HG03060 (cell line): Measurements from ENCODE around the gene ST8SIA4.

Source experiments
- ATAC-seq: cut with Tn5 transposase; IDR thresholded peaks from one replicate; pipeline ENCODE4 v1.9.1; 2021; ENCODE audit warnings: low read depth, moderate number of reproducible peaks; ENCODE audit not compliant: unreplicated experiment

Gene ST8SIA4, protein sequence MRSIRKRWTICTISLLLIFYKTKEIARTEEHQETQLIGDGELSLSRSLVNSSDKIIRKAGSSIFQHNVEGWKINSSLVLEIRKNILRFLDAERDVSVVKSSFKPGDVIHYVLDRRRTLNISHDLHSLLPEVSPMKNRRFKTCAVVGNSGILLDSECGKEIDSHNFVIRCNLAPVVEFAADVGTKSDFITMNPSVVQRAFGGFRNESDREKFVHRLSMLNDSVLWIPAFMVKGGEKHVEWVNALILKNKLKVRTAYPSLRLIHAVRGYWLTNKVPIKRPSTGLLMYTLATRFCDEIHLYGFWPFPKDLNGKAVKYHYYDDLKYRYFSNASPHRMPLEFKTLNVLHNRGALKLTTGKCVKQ

GRCh38 chr5:100903039-100903887 lies at the start of gene ST8SIA4:
Gene ST8SIA4 (minus strand): TSS chr5:100903282. CDS start chr5:100902955, 327 bp downstream.
- ATAC-seq, result peak; percentile 56

DNA sequence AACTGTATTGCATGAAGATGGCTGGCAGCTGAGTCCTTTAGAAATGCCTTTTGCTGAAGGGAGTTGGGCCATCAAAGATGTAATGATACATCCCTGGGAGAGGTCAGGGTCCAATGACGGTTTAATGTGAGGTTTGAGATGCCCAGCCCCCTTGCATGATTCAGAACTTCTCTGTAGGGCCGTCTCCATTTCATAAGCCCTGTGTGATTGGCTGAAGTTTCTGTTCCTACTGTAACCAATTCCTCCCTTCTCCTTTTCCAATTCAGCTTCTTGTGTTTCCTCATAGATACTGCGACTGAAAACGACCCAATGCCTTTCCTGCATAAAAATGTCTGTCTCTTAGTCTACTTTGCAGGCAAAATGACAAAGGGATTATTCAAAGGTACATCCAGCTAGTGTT lies 47.9 kb upstream of the ST8SIA4 start:
- ATAC-seq, result no peak

- no peak for ATAC-seq
These were observed 10.2 kb upstream of the ST8SIA4 start for GRCh38 chr5:100913298-100913697.

GRCh38 chr5:100909034-100909433 lies 6.0 kb upstream of the ST8SIA4 start:
- no peak for ATAC-seq

GRCh38 chr5:100905259-100905914 lies 2.3 kb upstream of the ST8SIA4 start:
- ATAC-seq, result no peak

GRCh38 chr5:100904259-100904861 lies 1.3 kb upstream of the ST8SIA4 start:
- peak; percentile 22 for ATAC-seq

GRCh38 chr5:100902440-100903038 lies 543 bp downstream of the ST8SIA4 start:
- no peak for ATAC-seq

DNA sequence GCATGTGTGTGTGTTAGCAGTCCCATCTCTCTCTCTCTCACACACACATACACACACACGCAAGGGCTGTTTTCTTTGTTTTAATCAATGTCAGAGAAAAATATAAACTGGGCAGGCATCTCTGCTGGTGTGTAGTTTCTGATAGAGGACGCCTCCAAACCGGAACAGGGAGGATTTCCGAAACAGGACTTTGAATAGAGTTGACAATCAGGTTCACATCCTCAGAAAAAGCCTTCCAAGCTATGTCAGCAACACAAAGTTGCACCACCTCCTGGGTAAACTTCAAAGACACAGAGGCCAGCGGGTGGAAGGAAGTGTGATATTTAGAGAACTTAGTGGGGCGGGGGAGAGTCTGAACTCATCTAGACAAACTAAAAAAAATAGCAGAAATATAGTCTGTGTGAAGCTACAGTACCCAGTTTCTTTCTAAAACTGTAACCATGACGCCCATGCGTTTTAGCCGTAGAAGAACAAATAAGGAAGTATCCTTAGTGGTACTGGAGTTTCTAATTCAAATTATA lies 1.2 kb downstream of the ST8SIA4 start:
- ATAC-seq, result no peak

DNA sequence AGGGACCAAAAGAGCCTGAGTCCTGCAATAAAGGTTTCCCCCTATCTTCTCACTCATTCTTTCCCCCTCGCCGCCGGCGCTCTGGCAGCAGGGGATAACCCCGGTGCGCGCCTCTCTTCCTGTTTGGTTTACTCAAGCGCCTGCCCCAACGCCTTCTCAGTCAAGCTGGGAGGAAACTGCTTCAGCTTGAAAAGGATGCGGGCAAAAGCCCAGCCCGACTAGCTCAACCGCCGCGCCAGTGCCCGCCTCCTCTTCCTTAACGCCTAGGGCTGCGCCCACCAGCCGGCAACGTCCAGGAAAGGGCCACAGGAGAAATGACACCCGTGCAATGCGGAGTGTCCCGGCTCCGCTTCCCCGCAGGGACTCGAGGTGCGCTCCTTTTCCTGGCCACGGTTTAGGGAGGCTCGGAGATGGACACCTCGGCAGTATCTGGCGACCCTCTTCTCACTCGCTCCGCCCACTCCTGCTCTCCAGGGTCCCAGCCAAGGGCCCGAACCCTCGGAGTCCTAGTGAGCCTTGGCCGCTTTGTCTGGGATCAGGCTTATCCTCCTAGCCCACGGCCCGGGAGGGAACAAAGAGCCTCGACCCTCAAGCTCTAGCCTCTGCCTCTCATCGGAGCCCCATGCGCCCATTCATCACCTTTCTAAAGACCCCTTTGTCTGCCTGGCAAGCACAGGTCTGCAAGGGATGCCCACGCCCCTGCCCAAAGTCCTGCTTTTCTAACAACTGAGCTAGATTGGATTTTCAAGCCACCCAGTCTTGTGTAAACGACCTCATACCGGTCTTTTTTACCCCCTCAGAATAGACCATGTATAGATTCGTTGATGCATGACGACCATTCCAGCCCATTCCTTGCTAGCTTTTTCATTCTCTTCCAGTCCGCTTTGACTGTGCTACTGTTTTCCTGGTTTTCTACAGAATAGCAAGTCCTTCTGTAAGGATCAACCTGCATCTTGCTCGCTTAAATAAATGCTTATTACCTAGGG lies 2.0 kb downstream of the ST8SIA4 start:
- peak; percentile 21 for ATAC-seq

DNA sequence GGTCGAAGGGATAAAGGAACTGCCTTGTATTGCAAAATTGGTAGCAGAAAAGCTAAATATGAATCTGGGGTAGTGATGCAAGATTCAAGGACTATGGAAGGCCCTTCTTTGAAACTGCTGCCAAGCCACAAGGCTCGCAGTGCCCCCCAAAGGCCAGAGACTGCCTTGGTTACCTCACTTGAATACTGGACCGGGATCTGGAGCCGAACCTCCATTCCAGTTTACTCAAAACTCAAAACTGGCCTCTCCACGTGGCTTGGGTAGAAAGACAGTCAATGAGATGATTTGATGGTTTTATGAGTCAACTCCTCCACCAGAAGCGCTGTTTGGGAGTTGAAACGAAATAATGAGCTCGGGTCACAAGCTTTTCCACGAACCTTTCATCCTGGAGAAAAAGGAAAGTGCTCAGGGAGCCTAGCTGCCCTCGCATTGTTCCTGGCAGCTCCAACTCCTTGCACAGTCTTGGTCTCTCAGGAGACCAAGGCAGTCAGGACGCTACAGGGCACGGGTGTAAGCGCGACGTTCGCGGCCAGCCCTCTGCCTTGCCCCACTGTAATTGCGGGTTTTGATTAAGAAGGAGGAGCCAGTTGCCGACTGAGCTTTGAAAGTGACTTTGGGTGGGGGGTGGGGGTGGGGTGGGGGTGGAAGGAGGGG lies 2.8 kb downstream of the ST8SIA4 start:
- ATAC-seq, result no peak

DNA sequence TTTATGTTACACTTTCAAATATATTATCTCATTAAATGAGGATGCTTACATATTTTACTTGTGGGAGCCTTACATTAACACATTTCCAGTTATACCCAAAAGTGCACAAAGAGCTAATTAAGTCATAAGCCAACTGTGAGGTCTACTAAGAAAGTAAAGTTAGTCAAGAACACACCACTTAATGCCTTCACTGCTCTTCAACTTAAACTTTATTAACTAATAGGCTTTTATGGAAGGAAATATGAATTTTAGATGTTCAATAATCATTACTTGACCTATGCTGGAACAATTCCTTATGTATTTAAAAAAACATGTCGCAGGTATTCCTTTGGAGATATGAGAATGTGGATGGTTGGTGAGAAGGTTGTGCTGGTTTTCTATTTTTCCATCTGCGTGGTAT lies 3.4 kb downstream of the ST8SIA4 start:
- no peak for ATAC-seq

DNA sequence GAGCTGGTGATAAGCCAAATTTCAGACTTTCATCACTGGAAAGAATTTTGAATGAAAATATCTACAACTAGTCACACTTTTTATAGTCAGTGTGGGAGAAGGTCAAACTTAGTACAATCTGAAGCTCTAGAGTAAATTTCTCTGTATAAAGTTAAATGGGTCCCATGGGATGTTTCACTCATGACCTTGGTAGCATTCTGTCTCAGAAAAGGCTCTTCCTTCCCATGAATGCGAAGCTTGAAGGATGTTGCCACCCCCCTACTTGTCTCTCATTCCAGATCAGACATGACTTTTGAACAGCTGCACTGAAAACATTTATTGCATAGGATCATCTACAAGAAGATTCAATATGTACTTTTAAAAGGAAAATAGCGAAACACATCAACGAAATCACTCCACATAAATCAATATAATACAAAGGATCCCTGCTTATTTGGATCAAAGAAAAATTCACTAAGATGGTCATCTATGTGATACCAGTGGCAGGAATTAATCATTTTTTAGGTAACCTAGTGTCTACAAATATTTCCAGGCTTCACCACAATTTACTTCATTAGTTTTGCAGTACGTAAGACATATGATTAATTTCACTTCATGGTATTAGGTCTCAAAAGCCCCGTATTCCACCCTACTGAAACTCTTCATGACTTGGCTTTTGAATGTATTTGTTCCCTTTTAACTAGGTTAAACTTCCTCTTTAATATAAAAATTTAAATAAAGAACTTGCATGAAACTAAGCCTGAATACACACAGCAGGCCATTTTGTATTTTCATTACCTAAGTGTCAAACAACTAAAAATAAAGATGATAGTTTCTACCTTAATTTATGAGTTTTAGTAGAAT lies 4.4 kb downstream of the ST8SIA4 start:
- no peak for ATAC-seq

DNA sequence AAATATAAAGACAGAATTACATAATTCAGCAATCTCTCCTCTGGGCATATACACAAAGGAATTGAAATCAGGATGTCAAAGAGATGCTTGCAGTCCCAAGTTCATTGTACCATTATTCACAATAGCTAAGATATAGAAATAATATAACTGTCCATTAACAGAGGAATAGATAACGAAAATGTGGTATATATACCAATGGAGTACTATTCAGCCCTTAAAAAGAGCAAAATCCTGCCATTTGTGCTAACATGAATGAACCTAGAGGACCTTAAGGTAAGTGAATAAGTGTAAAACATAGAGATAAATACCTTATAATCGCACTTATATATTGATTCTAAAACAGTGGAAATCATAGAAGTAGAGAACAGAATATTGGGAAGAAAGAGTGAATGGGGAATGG lies 7.0 kb downstream of the ST8SIA4 start:
- no peak for ATAC-seq

DNA sequence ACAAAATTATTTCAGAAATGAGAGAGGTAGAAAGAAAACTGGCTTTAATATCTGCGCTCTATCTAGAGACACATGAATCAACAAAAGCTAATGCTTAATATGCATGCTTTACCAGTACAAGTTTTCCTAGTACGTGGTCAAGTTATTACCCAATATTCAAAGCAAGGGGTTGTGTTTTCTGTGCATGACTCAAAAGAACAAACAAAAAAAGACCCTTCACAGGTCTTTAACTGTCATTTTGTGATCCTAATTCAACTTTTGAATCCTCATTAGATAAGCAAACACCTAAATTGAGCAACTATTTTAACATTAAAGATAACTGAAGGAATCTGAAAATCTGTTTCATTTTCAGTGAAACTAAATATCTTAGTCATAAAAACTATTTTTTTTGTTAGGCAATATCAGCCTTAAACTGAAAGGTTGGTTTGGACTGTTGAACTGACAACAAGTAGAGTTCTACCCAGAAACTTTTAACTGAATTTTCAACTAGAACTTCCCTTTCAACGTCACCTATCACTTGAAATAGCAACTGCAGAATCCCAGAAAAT lies 12.5 kb downstream of the ST8SIA4 start:
- peak; percentile 77 for ATAC-seq

DNA sequence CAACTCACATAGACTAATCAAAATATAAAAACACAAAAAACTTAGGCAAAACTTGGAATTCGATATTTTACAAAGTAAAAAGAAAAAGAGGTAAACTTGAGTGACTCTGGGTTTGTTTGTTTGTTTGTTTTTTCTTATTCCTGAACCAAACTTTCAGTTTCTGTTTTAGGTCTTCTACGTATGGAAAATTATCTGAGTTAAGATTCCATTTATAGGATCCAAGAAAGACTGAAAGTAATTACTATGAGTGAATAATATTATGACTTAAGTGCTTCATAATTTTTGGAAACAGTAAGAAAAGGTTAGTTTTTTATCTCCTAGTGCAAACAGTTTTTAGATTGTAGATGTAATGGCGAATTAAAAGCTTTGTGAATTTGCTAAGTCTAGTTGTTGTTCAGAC lies 13.2 kb downstream of the ST8SIA4 start:
- no peak for ATAC-seq

GRCh38 chr5:100889165-100889743 lies 13.8 kb downstream of the ST8SIA4 start:
- peak; percentile 61 for ATAC-seq

DNA sequence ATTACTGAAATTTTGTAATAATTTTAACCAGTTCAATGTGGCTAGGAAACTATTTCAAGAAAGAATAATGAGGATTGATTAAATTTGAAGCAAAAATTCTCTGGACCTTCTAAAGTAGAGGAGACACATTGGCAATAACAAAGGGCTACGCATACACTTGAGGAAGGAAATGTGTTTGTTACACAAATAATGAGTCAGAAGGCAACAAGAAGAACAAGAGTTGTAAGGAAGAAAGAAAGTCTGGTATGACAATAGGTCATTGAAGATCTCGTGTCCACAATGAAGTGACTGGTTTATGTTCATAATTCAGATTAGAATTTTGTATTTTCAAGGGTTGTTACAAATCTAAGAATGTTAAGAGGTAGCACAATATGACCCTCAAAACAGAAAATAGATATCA lies 25.8 kb downstream of the ST8SIA4 start:
- no peak for ATAC-seq
